ENCODE measurements around the gene SF3B2.
A peak's percentile ranks its signal among the peaks of the same experiment; 100 is the strongest.
"Not testable (repeated sequence)": the region's sequence is repeated elsewhere in the genome, so short reads cannot be mapped to it uniquely, and the experiment has no call there.

The SF3B2 gene

DNA sequence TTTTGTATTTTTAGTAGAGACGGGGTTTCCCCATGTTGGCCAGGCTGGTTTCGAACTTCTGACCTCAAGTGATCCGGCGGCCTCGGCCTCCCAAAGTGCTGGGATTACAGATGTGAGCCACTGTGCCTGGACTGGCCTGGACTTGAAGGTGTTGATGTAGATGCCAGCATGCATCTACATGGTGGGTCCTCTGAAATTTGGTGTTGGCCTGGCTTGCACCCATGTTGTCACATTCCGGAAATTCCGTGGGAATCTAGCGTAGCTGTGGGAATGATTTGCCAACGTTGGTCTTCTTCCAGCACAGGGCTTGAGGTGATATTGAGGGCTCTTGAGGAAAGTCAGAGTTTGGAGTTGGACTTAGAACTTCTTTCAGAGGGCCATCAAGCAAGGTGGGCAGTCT lies 24.4 kb downstream of the SF3B2 start:
- DNase-seq, result no peak

- no peak for DNase-seq
Observed at GRCh38 chr11:66077927-66078326, 25.8 kb downstream of the SF3B2 start.

DNA sequence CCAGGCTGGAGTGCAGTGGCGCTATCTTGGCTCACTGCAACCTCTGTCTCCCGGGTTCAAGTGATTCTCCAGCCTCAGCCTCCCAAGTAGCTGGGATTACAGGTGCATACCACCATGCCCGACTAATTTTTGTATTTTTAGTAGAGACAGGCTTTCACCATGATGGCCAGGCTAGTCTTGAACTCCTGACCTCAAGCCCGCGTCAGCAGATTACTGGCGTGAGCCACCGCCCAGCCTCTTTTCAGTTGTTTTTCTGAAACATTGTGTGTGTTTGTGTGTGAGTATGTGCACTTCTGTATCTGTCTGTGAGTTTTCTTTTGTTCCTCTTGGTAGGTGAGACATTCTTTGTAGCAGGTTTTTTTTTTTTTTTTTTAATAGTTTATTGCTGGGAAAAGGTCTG lies 26.8 kb downstream of the SF3B2 start:
- not testable (repeated sequence) for DNase-seq

DNA sequence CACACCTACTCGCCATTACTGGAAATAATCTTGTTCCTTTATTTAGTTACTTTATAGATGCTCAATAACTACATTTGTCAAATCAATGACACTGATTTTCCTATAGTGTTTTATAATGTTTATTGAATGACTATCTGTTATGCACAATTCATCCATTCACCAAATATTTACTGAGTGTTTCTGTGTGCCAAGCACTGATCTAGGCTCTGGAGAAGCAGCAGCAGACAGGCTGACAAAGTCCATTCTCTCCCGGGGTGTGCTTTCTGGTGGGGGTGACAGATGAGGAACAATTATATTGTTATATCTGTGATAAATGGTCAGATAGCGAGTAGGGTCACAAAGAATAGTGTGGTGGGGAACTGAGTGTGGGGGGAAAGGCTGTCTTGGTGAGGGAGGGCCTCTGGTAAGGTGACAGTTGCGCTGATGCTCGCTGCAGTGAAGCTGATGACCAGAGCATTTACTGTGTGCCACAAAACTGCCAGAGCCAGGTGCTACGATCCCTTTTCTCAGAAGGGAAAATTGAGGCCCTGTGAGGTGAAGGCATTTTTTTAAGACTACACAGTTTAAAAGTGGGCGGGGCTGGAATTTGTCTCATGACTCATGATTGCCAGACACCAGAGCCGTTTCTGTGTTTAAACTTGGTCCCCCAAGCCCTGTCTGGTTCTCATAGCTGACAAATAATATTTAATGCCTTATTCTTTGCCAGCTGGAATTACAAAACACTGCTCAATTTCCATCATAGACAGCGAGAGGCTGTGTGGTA lies 28.1 kb downstream of the SF3B2 start:
- DNase-seq, result peak; percentile 63 to 75

DNA sequence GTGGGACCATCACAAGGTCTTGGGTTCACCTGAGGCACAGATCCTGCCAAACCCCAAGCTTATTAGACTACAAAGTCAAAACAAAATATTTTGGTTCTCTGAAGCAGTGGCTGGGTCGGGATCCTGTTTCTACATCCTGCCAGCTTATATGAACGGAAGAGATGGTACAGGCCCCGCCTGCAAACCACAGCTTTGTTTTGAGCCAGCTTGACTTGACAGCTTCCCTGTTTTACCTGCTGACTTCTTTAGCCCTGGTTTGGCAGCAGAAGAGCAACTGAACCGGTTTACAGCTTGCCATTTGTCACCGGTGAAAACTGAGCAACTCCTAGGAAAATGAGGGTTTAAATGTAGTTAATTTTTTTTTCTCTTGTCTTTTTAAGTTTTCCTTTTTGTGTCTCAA lies 29.3 kb downstream of the SF3B2 start:
- peak; percentile 56 to 71 for DNase-seq

GRCh38 chr11:66082946-66083698 lies 31.0 kb downstream of the SF3B2 start:
- DNase-seq, result no peak

DNA sequence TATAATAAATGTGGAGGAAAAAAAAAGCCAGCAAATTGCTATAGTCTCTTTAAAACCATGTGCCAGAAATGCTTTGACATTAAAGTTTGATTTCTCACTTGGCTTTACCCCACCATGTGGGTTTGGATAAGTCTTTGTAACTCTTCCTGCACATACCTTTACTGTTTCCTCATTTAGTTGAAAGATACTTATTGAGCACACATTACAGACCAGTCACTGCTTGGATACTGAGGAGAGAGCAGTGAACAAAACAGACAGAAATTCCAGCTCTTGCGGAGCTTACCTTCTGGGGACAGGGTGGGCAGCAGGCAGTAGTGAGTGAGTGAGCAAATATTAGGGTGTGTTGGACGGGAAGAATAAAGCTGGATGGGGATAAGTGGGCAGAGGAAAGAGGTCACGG lies 31.6 kb downstream of the SF3B2 start:
- DNase-seq, result no peak

DNA sequence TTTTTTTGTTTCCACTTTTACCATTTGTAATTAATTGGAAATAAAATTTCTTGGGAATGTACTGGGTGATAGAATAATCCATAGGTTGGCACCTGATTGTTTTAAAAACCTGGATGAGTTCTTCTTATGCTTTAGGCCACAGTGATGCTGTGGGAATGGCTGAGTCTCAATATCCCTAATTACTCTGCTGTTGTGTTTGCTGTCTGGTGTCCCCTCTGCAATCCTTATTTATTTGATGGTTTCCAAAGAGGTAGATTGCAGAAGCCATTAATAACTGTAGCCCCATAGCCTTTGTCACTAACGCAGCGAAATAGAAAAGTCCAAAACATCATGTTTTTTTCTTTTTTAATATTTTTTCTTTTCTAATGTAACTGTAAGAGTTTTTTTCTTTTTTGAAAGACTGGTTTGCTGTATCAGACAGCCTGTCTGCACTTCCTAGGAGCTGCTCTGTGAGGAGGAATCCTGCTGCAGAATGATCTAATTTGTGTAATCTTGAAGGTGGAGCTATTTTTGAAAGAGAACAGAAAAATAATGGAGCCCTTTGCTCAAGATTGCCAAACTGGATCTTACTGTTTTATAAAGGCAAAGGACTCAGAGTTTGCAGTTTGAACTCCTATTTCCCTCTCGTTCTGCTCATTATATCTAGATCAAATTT lies 32.8 kb downstream of the SF3B2 start:
- no peak for DNase-seq

GRCh38 chr11:66087148-66087908 lies 35.2 kb downstream of the SF3B2 start:
- DNase-seq, result no peak

GRCh38 chr11:66089067-66089466 lies 36.9 kb downstream of the SF3B2 start:
- DNase-seq, result no peak

- DNase-seq, result no peak
Observed at GRCh38 chr11:66090288-66090687, 38.1 kb downstream of the SF3B2 start.

DNA sequence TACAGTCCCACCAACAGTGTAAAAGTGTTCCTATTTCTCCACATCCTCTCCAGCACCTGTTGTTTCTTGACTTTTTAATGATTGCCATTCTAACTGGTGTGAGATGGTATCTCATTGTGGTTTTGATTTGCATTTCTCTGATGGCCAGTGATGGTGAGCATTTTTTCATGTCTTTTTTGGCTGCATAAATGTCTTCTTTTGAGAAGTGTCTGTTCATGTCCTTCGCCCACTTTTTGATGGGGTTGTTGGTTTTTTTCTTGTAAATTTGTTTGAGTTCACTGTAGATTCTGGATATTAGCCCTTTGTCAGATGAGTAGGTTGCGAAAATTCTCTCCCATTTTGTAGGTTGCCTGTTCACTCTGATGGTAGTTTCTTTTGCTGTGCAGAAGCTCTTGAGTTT lies 40.0 kb downstream of the SF3B2 start:
- not testable (repeated sequence) for DNase-seq

DNA sequence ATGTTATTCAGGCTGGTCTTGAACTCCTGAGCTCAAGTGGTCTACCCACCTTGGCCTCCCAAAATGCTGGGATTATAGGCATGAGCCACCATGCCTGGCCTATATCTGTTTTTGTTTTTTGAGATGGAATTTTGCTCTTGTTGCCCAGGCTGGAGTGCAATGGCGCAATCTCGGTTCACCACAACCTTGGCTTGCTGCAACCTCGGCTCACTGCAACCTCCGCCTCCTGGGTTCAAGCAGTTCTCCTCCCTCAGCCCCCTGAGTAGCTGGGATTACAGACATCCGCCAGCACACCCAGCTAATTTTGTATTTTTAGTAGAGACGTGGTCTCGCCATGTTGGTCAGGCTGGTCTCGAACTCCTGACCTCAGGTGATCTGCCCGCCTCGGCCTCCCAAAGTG lies 47.6 kb downstream of the SF3B2 start:
- DNase-seq, result not testable (repeated sequence)

DNA sequence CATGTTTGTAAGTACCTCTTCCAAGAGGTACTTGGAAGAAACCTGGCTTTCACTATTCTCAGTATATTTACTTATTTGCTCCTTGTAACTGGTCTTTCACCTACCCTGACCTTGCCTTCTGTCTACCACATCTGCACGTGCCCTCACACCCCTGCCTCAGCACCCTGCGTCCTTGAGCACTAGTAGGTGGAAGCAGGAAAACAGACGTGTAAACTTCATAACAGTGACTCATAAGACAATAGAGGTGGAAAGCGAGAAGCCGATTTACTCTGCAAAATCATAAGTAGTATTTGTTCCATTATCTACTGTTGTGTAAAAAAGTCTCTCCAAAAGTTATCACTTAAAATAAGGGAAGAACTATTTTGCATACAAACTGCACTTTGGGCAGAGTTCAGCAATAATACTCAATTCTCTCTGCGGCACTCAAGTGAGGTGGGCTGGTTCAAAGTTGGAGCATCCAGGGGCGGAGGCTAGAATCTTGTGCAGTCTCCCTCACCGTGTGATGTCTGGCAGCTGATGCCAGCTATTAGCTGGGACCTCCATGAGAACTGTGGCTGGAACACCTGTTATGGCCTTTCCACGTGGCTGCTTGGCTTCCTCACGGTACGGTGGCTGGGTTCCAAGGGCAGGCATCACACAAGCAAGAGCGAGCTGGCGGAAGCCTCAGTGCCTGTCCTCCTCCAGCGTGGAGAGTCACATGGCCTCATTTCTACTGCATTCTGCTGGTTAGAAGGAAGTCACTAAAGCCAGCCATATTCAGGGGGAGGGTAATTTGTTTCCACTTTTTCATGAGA lies 48.3 kb downstream of the SF3B2 start:
- peak; percentile 61 to 66 for DNase-seq

- DNase-seq, result no peak
Observed at GRCh38 chr11:66101066-66101464, 48.9 kb downstream of the SF3B2 start.

DNA sequence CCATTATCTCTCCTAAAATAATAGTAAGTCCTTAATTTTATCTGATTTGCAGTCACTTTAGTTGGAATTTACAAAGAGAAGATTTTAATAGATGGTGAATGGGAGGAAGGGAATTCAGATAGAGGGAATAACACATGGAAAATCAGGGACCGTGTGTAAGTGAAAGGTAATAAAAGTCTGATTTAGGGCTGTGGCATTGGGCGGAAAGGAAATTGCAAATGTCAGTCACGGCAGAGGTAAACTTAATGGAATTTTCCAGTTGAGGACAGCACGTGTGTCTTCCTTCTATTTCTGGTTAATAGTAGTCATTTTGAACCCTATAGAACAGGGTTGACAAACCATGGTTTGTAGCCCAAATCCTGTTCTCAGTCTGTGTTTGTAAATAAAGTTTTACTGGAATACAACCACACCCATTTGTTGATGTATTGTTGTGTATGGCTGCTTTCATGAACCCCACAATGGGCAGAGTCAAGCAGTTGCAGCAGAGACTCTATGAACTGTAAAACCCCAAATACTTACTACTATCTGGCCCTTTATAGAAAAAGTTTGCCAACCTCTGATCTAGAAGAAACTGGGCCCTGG lies 52.0 kb downstream of the SF3B2 start:
- DNase-seq, result no peak

- DNase-seq, result peak; percentile 36 to 56
Observed at GRCh38 chr11:66106786-66107599, 54.8 kb downstream of the SF3B2 start.

DNA sequence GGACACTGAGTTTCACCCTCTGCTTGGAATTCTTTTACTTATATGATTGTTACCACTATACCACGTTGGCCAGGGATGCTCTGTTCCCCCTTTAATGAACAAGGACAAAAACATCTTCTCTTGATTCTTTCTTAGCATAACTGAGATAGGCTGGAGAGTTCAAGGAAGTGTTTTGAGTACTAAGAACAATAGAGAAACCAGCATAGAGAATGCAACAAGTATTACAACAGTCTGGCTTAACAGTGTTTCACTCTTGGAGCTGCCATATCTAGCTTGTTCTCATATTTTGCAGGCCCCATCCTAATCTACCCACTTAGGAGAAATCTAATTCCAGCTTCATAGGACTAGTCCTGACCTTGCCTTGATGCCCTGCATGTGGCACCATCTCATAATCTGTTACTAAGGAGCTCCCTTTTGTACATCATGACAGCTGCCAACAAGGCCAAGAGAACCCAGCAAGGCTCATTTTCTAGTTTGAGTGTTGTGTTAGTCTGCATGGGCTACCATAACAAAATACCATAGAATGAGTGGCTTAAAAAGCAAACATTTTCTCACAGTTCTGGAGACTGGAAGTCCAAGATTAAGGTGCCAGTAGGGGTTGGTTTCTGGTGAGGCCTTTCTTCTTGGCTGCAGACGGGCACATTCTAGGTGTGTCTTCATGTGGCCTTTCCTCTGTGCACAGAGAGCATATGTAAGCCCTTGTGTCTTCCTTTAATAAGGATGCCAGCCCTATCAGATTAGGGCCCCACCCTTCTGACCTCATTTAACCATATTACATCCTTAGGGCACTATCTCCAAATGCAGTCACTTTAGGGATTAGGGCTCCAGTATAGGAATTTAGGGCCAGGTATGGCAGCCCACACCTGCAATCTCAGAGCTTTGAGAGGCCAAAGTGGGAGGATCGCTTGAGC lies 55.7 kb downstream of the SF3B2 start:
- no peak for DNase-seq

GRCh38 chr11:66109294-66109693 lies 57.1 kb downstream of the SF3B2 start:
- no peak for DNase-seq

DNA sequence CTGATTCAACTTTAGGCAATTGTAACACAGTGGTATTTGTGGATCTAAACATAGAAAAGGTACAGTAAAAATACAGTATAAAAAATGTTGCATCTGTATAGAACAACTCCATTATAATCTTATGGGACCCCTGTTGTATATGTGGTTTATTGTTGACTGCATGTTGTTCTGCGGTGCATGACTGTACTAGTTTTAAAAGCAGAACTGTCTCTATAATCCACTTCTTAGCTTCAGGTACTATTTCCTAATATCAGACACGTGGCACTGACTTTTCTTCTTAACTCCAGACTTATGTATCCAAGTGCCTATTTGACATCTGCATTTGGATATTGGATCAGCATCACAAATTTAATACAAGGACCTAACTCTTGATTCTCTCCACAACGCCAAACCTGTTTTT lies 59.0 kb downstream of the SF3B2 start:
- DNase-seq, result no peak

All from activated CD4-positive, alpha-beta T cell treated with anti-CD3 and anti-CD28 coated beads, Interleukin-2, amount 50 U/mL, for 48 hours (primary cell).